GM12865 (cell line): ENCODE data around the gene ZNF189.

Experiments
- DNase-seq: peaks from one replicate; pipeline ENCODE4 v3.0.0; 2010; ENCODE audit warnings: low read depth
- H3K4me3 ChIP-seq: 2 replicates; pipeline ENCODE4 v1.5.1; 2011; ENCODE audit warnings: mild to moderate bottlenecking, low read depth, low read length, control low read depth
- CTCF ChIP-seq: IDR thresholded peaks from 2 replicates; pipeline ENCODE4 v1.5.1; 2011; ENCODE audit warnings: low read length, control low read depth, low read depth, inconsistent platforms; ENCODE audit not compliant: insufficient read depth; ENCODE audit errors: missing control alignments

The ZNF189 gene

DNA sequence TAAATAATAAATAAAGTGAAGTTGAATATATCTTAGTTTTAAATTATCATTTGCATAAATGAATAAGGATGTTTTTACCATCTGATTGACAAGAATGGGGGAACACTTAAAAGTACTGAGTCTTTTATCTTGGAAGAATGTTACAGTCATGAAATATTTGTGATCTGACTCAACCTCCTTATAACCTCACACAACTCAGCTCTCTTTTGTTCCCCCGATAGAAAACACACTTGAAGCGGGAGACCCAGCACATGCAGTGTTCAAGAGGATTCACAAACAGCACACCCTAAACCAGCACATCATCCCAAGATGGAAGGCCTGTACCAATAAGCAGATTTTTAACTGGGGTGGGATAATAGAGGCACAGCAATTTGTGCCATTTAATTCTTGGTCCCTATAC, 29.4 kb upstream of the ZNF189 start:
- DNase-seq: no peak
- no peak for TF ChIP-seq CTCF
- H3K4me3 ChIP-seq: no peak overlapping the region

DNA sequence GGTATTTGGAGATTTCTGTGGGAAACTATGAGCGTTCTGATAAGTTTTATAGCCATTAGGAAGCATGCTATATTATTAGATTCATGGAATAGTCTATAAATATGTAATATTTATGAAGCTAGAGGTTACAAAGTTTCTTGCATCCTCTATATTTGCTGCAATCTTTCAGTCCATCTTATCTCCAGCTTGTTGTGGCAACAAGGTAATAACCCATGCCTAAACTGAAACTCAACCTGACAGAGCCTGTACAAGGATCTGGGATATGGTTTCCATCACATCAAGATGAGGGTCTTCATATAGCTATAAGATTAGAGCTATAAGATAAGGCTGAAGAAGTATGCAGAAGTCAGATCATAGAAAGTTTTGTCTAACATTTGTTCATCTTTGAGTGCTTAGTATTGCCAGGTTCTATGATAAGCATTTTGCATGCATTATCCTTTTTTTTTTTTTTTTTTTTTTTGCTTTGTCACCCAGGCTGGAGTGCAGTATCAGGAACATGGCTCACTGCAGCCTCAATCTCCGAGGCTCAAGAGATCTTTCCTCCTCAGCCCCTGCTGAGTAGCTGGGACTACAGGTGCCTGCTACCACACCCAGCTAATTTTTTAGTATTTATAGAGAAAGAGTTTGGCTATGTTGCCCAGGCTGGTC, 28.6 kb upstream of the ZNF189 start:
- DNase-seq: no peak
- TF ChIP-seq CTCF: no peak
- no peak overlapping the region for H3K4me3 ChIP-seq

GRCh38 chr9:101371813-101372212, 26.8 kb upstream of the ZNF189 start:
- no peak for TF ChIP-seq CTCF

GRCh38 chr9:101372327-101373118, 26.1 kb upstream of the ZNF189 start:
- no peak for TF ChIP-seq CTCF
- DNase-seq: no peak
- no peak overlapping the region for H3K4me3 ChIP-seq

More at GRCh38 chr9:101371813-101372212, 26.8 kb upstream of the ZNF189 start:
- no peak for DNase-seq
- no peak overlapping the region for H3K4me3 ChIP-seq

- TF ChIP-seq CTCF: no peak
- no peak overlapping the region for H3K4me3 ChIP-seq
- no peak for DNase-seq
Measured at GRCh38 chr9:101375546-101375945, 23.1 kb upstream of the ZNF189 start.

DNA sequence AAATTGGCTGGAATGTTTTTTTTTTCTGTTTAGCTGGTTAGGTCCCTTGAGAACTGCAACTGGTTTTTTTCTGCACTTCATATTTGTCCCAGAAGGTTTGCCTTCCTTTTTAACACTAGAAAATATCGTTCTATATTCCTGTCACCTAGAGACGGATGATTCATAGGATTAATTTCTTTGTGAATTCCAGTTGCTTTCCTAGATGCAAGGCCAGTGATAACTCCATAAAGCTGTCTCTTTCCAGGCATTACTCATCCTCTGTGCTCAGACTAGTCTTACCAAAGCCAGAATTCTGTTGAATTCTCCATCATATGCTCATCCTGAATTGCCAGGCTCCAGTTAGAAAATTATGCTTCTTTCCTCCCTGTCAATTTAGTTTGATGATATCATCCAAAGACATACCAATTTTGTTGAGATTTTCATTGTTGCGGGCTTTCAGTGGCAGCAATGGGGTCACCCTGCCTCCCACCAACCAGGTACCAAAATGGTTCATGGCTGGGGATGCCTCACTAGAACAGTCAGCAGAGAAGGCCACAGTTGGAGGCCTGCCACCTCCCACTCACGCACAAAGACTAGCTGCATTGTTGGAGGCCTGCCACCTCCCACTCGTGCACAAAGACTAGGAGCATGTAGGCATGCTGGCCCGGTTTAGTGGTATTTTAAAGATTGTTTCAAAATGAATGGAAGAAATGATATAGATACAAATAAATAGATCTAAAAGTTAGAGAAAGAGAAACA, 22.4 kb upstream of the ZNF189 start:
- no peak for TF ChIP-seq CTCF
- no peak overlapping the region for H3K4me3 ChIP-seq
- DNase-seq: no peak
